Measurements from ENCODE around the gene CACNA2D3. TPM values are rescaled to one million over a fixed set of nuclear protein-coding genes. Genes with fewer than 3 reads are reported as not detected.

CACNA2D3 gene
- total and polyA plus RNA-seq, 4 donors: 0.38 to 2.5 (median 1.1) TPM

DNA sequence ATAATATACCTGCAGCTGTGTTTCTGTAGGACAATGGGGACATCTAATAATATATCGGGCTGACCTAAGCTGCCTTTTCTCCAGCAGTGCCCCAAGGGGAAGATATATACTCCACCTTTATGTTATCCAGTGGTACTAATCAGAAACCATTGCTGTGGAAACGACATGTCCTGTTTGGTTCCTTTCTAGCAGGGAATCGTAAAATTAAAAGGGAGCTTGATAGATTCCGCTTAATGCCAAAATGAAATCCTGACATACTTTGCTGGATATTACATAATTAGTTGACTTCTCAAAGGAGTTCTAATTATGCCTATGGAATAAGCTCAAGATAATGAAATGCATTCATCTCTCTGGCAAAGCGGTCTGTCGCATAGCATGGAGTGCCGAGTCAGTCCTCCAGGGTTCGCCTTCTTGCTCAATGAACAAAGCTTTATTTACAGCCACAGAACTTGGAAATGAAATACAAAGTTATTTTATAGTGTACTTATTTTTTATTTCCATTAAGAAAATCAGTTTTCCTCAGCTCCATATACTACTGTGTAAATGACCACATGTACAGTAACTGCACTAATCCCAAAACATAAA lies 542.8 kb downstream of the CACNA2D3 start:
- ATAC-seq (ENCODE audit: insufficient read depth, low FRiP score): no peak
- TF ChIP-seq, protein P1, sequence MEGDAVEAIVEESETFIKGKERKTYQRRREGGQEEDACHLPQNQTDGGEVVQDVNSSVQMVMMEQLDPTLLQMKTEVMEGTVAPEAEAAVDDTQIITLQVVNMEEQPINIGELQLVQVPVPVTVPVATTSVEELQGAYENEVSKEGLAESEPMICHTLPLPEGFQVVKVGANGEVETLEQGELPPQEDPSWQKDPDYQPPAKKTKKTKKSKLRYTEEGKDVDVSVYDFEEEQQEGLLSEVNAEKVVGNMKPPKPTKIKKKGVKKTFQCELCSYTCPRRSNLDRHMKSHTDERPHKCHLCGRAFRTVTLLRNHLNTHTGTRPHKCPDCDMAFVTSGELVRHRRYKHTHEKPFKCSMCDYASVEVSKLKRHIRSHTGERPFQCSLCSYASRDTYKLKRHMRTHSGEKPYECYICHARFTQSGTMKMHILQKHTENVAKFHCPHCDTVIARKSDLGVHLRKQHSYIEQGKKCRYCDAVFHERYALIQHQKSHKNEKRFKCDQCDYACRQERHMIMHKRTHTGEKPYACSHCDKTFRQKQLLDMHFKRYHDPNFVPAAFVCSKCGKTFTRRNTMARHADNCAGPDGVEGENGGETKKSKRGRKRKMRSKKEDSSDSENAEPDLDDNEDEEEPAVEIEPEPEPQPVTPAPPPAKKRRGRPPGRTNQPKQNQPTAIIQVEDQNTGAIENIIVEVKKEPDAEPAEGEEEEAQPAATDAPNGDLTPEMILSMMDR (IDR thresholded peaks at IDR 0.05; ENCODE audit: control extremely low read depth, extremely low read depth): no peak
- H3K9ac ChIP-seq (ENCODE audit: insufficient read depth in 1 of 2, low read length in 2 of 2): no peak overlapping the region
- no peaks in the 10 kb centered on the region for H3K36me3 ChIP-seq (ENCODE audit: control insufficient read depth in 4 of 4, insufficient read depth in 4 of 4, low read length in 4 of 4)
- H3K27me3 ChIP-seq (ENCODE audit: control insufficient read depth in 3 of 3, insufficient read depth in 3 of 3, low read length in 2 of 3): peaks cover 0 to 19% (median 14%) of the 10 kb centered on the region in 3 donors
- DNase-seq: no peak
- H3K27ac ChIP-seq (ENCODE audit: low read depth in 1 of 2, low read length in 1 of 2): no peak overlapping the region
- no peak overlapping the region for H3K4me3 ChIP-seq
- peaks cover 0 to 5% (median 0%) of the 10 kb centered on the region in 5 donors for H3K4me1 ChIP-seq (ENCODE audit: control insufficient read depth in 5 of 5, insufficient read depth in 5 of 5, low read length in 5 of 5)
- 92 to 93% methylated on average over 8 of the region's 8 CpGs for WGBS, 2 donors
- H3K9me3 ChIP-seq (ENCODE audit: control insufficient read depth in 4 of 4, insufficient read depth in 3 of 4, low read length in 3 of 4): peaks cover 0 to 2% (median 0%) of the 10 kb centered on the region in 4 donors

DNA sequence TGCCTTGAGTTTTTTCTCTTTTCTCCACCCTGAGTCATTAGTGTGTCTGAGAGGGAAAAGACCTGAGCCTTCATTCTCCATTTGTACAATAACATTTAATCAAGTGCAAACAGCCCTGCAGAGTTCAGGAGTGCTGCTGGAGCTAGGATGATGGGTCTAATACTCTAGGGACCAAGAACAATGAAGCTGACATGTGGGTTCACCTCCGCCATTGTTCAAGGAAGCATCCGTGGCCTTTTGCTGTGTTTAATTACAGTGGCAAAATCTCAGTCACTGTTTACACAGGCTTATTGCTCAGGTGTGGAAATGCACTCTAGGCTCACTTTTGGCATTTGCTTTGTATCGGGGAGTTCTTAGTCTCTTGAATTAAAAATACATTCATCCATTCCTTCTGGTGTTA lies 545.9 kb downstream of the CACNA2D3 start:
- Histone ChIP-seq H3K4me1 (ENCODE audit: control insufficient read depth in 5 of 5, insufficient read depth in 5 of 5, low read length in 5 of 5) (peaks cover 0 to 27% (median 7%) of the 10 kb centered on the region in 5 donors), H3K9ac (ENCODE audit: insufficient read depth in 1 of 2, low read length in 2 of 2) (no peak overlapping the region), H3K27me3 (ENCODE audit: control insufficient read depth in 3 of 3, insufficient read depth in 3 of 3, low read length in 2 of 3) (peaks cover 0 to 28% (median 18%) of the 10 kb centered on the region in 3 donors), H3K36me3 (ENCODE audit: control insufficient read depth in 4 of 4, insufficient read depth in 4 of 4, low read length in 4 of 4) (no peaks in the 10 kb centered on the region), H3K9me3 (ENCODE audit: control insufficient read depth in 4 of 4, insufficient read depth in 3 of 4, low read length in 3 of 4) (no peaks in the 10 kb centered on the region), H3K27ac (ENCODE audit: low read depth in 1 of 2, low read length in 1 of 2) (no peak overlapping the region), H3K4me3 (no peak overlapping the region)
- TF ChIP-seq, protein P1 (IDR thresholded peaks at IDR 0.05; ENCODE audit: control extremely low read depth, extremely low read depth): no peak
- ATAC-seq (ENCODE audit: insufficient read depth, low FRiP score): no peak
- no peak for DNase-seq
- 76 to 85% methylated on average over 3 of the region's 3 CpGs for WGBS, 2 donors

DNA sequence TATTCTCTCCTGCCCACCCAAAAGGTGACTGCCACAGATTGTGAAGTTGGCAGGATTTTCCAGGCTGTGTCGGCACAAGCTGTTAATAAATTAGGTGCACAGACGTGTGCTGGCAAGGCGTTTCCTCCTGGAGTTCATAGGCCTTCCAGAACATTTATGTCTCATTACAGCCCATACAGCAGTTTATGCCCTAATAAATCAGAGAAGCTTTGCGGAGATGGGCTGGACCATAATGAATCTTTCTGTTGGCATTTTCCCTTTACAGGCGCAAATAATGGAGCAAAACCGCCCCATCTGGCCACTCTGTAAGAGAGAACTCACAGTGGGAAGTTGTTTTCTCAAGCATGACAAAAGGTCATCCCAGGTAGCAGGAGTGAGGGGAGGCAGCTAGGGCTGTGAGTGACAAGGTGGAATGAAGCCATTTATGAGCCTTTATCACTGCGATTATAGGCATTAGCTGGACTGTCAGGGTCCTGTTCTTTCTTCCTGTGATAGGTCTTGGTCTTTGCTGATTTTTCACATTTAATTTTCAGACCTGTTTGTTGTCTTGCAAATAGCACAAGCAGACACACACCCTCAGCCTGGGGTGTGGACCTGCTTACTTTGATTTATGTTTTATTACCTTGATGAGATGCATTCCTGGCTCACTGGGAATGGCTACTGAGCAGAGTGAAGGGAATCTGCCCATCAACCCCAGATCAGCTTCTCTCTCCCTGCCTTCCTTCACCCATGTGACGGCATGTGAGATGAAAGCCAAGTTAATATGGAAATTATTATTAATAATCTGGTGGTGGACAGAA lies 548.0 kb downstream of the CACNA2D3 start:
- Histone ChIP-seq H3K9me3 (ENCODE audit: control insufficient read depth in 4 of 4, insufficient read depth in 3 of 4, low read length in 3 of 4) (peaks cover 0 to 2% (median 0%) of the 10 kb centered on the region in 4 donors), H3K27ac (ENCODE audit: low read depth in 1 of 2, low read length in 1 of 2) (no peak overlapping the region), H3K4me1 (ENCODE audit: control insufficient read depth in 5 of 5, insufficient read depth in 5 of 5, low read length in 5 of 5) (peaks cover 0 to 27% (median 7%) of the 10 kb centered on the region in 5 donors), H3K36me3 (ENCODE audit: control insufficient read depth in 4 of 4, insufficient read depth in 4 of 4, low read length in 4 of 4) (no peaks in the 10 kb centered on the region), H3K27me3 (ENCODE audit: control insufficient read depth in 3 of 3, insufficient read depth in 3 of 3, low read length in 2 of 3) (peaks cover 0 to 40% (median 20%) of the 10 kb centered on the region in 3 donors), H3K4me3 (no peak overlapping the region), H3K9ac (ENCODE audit: insufficient read depth in 1 of 2, low read length in 2 of 2) (no peak overlapping the region)
- 63 to 66% methylated on average over 8 of the region's 8 CpGs for WGBS, 2 donors
- TF ChIP-seq, protein P1 (IDR thresholded peaks at IDR 0.05; ENCODE audit: control extremely low read depth, extremely low read depth): no peak
- ATAC-seq (ENCODE audit: insufficient read depth, low FRiP score): no peak
- peak; percentile 72 to 93 (median 88) for DNase-seq
